H1 (cell line): ENCODE results near the gene LDLRAD3. TPM values are rescaled to one million over a fixed set of nuclear protein-coding genes. Genes with fewer than 3 reads are reported as not detected.

Experiments
- CTCF ChIA-PET: fragments of 300-600 bp; sonication (Branson Sonifier 250); formaldehyde crosslinking; loops from one replicate; lab custom pipeline; 2021; ENCODE audit not compliant: partially characterized antibody; lab: Charles Lee
- POLR2A ChIA-PET: fragments of 300-600 bp; sonication (Branson Sonifier 250); formaldehyde crosslinking; loops from one replicate; lab custom pipeline; 2021; ENCODE audit warnings: inconsistent platforms; ENCODE audit not compliant: partially characterized antibody; lab: Charles Lee
- DNase-seq, 2 experiments: peaks; one replicate each; pipeline versions ENCODE4 v3.0.0 to v3.0.0-alpha.2; 2010 to 2022; ENCODE audit warnings: low spot score in 2 of 2, low read depth in 1 of 2, mixed read lengths in 1 of 2
- FAIRE-seq: peaks from 2 replicates; lab custom pipeline; 2011; peaks lifted over from hg19 to GRCh38; lab: Jason Lieb, UNC
- H2AFZ ChIP-seq: 2 replicates; pipeline ENCODE4 v1.8.1; 2012; ENCODE audit warnings: low read length, inconsistent platforms
- H2AK5ac ChIP-seq: 2 replicates; pipeline ENCODE4 v1.6.1; 2013; ENCODE audit warnings: low read depth, low read length
- H2BK120ac ChIP-seq: replicated peaks from 2 replicates; pipeline ENCODE3; 2013; ENCODE audit warnings: low read depth, low read length, inconsistent platforms
- H2BK12ac ChIP-seq: 2 replicates; pipeline ENCODE4 v1.6.1; 2013; ENCODE audit warnings: low read depth, low read length
- H2BK15ac ChIP-seq: 2 replicates; pipeline ENCODE4 v1.6.1; 2013; ENCODE audit warnings: low read length
- H2BK20ac ChIP-seq: 2 replicates; pipeline ENCODE4 v1.6.1; 2013; ENCODE audit warnings: low read length
- H2BK5ac ChIP-seq: 2 replicates; pipeline ENCODE4 v1.6.1; 2013; ENCODE audit warnings: low read depth, low read length
- H3K14ac ChIP-seq: 2 replicates; pipeline ENCODE4 v1.6.1; 2013; ENCODE audit warnings: inconsistent platforms; ENCODE audit not compliant: insufficient read length
- H3K18ac ChIP-seq: 2 replicates; pipeline ENCODE4 v1.6.1; 2013; ENCODE audit warnings: low read length; ENCODE audit errors: extremely low read depth
- H3K23ac ChIP-seq: 2 replicates; pipeline ENCODE4 v1.6.1; 2013; ENCODE audit warnings: inconsistent platforms; ENCODE audit not compliant: insufficient read length
- H3K23me2 ChIP-seq: 2 replicates; pipeline ENCODE4 v1.6.1; 2013; ENCODE audit warnings: low read depth, low read length
- H3K27ac ChIP-seq: 2 replicates; pipeline ENCODE4 v1.6.1; 2011; ENCODE audit warnings: low read depth, low read length, inconsistent platforms
- H3K27me3 ChIP-seq, 4 experiments: replicated peaks in 1 of 4; 1 replicate in 1 of 4; 2 replicates in 3 of 4; pipeline versions ENCODE4 v1.6.1 to v1.8.1; 2011 to 2013; ENCODE audit warnings: low read length in 3 of 4, mild to moderate bottlenecking in 3 of 4, inconsistent platforms in 2 of 4, mixed read lengths in 2 of 4, moderate library complexity in 1 of 4; ENCODE audit not compliant: control insufficient read depth in 3 of 4, insufficient read depth in 3 of 4; ENCODE audit errors: extremely low read depth in 1 of 4
- H3K36me3 ChIP-seq, 4 experiments: 2 replicates each; pipeline versions ENCODE4 v1.6.1 to v1.8.1; 2011 to 2013; ENCODE audit warnings: mild to moderate bottlenecking in 4 of 4, low read length in 3 of 4, moderate library complexity in 2 of 4, control low read depth in 1 of 4, inconsistent platforms in 1 of 4; ENCODE audit not compliant: insufficient read depth in 4 of 4, control insufficient read depth in 2 of 4
- H3K4ac ChIP-seq: replicated peaks from 2 replicates; pipeline ENCODE3; 2013; ENCODE audit warnings: low read length, low read depth, mixed read lengths, inconsistent platforms; ENCODE audit not compliant: insufficient read length
- H3K4me1 ChIP-seq, 4 experiments: replicated peaks in 1 of 4; 1 replicate in 1 of 4; 2 replicates in 3 of 4; pipeline versions ENCODE4 v1.6.1 to v1.8.1; 2011 to 2013; ENCODE audit warnings: low read length in 3 of 4, inconsistent platforms in 2 of 4, mixed read lengths in 1 of 4; ENCODE audit not compliant: insufficient read depth in 4 of 4, control insufficient read depth in 3 of 4
- H3K4me2 ChIP-seq, 2 experiments: 2 replicates each; pipeline versions ENCODE4 v1.6.1 to v1.8.1; 2011 to 2013; ENCODE audit warnings: low read depth in 2 of 2, low read length in 2 of 2, control low read depth in 1 of 2, inconsistent platforms in 1 of 2, mild to moderate bottlenecking in 1 of 2; ENCODE audit not compliant: insufficient read depth in 1 of 2
- H3K4me3 ChIP-seq, 4 experiments: fragments of 200-600, 300-600 bp in 1 of 4; sonication (generic), shearing (Covaris generic), sonication (Bioruptor Twin) in 1 of 4; 2 replicates each; pipeline versions ENCODE4 v1.5.1 to v1.8.1; 2011 to 2016; ENCODE audit warnings: low read length in 4 of 4, low read depth in 3 of 4, control low read depth in 2 of 4, inconsistent platforms in 2 of 4, mild to moderate bottlenecking in 2 of 4, mixed read lengths in 1 of 4, moderate library complexity in 1 of 4; ENCODE audit not compliant: insufficient read depth in 2 of 4; ENCODE audit errors: extremely low read depth in 1 of 4
- H3K56ac ChIP-seq: replicated peaks from 2 replicates; pipeline ENCODE3; 2013; ENCODE audit warnings: low read depth, mild to moderate bottlenecking, mixed read lengths, low read length, inconsistent platforms; ENCODE audit not compliant: insufficient read length
- H3K79me1 ChIP-seq: 2 replicates; pipeline ENCODE4 v1.6.1; 2013; ENCODE audit warnings: low read depth, low read length, control low read depth
- H3K79me2 ChIP-seq, 2 experiments: 2 replicates each; pipeline versions ENCODE4 v1.6.1 to v1.8.1; 2012 to 2013; ENCODE audit warnings: low read length in 2 of 2, mild to moderate bottlenecking in 2 of 2, inconsistent platforms in 1 of 2; ENCODE audit not compliant: insufficient read depth in 2 of 2, control insufficient read depth in 1 of 2
- H3K9ac ChIP-seq, 4 experiments: replicated peaks in 1 of 4; 1 replicate in 1 of 4; 2 replicates in 3 of 4; pipeline versions ENCODE4 v1.6.1 to v1.8.1; 2011 to 2013; ENCODE audit warnings: low read depth in 3 of 4, low read length in 3 of 4, control low read depth in 2 of 4, mild to moderate bottlenecking in 2 of 4, moderate library complexity in 2 of 4, inconsistent platforms in 1 of 4; ENCODE audit errors: extremely low read depth in 1 of 4
- H3K9me3 ChIP-seq, 2 experiments: 2 replicates each; pipeline versions ENCODE4 v1.6.1 to v1.8.1; 2012 to 2013; ENCODE audit warnings: mild to moderate bottlenecking in 2 of 2, moderate library complexity in 2 of 2, control low read depth in 1 of 2, inconsistent platforms in 1 of 2, low read depth in 1 of 2, low read length in 1 of 2, mixed read lengths in 1 of 2; ENCODE audit not compliant: insufficient read depth in 2 of 2
- H4K20me1 ChIP-seq, 2 experiments: replicated peaks in 1 of 2; 2 replicates each; pipeline versions ENCODE3 to v1.8.1; 2011 to 2013; ENCODE audit warnings: inconsistent platforms in 2 of 2, low read length in 2 of 2, mild to moderate bottlenecking in 1 of 2; ENCODE audit not compliant: insufficient read depth in 2 of 2, control insufficient read depth in 1 of 2
- H4K5ac ChIP-seq: 2 replicates; pipeline ENCODE4 v1.6.1; 2013; ENCODE audit warnings: low read length, low read depth, mixed read lengths, inconsistent platforms; ENCODE audit not compliant: insufficient read length
- H4K8ac ChIP-seq: 2 replicates; pipeline ENCODE4 v1.8.0; 2013; ENCODE audit warnings: mild to moderate bottlenecking, moderate library complexity, low read length, inconsistent platforms; ENCODE audit not compliant: insufficient read depth; ENCODE audit errors: extremely low read depth
- H4K91ac ChIP-seq: replicated peaks from 2 replicates; pipeline ENCODE3; 2013; ENCODE audit warnings: low read length, mixed read lengths, inconsistent platforms; ENCODE audit not compliant: insufficient read length
- EP300 ChIP-seq, 2 experiments: IDR thresholded peaks; 1 replicate in 1 of 2; 2 replicates in 1 of 2; pipeline ENCODE4 v1.6.1; 2011 to 2012; ENCODE audit warnings: low read depth in 2 of 2, low read length in 2 of 2, mild to moderate bottlenecking in 2 of 2, borderline replicate concordance in 1 of 2, inconsistent platforms in 1 of 2, moderate library complexity in 1 of 2
- SIRT6 ChIP-seq: IDR thresholded peaks from one replicate; pipeline ENCODE4 v1.7.1; 2012; ENCODE audit warnings: low read length, inconsistent platforms
- WGBS, 2 experiments: shearing (Covaris generic) in 1 of 2; methylation state at CpG; one replicate each; pipeline versions ENCODE4 v1.1.6 to v1.1.7; 2013 to 2015; ENCODE audit warnings: low lambda C conversion rate in 2 of 2, mixed read lengths in 2 of 2, inconsistent platforms in 1 of 2, low coverage in 1 of 2, missing lambda C conversion rate in 1 of 2; ENCODE audit not compliant: insufficient replicate concordance in 2 of 2, insufficient coverage in 1 of 2, insufficient read length in 1 of 2; ENCODE audit errors: extremely low coverage in 1 of 2, missing lambda C conversion rate in 1 of 2; 5-methylcytosine and 5-hydroxymethylcytosine counted together
- polyA plus RNA-seq, 7 experiments: library from polyadenylated mRNA; depleted of rRNA in 3 of 7; stranded (reverse) in 5 of 7; unstranded in 2 of 7; fragments of >200 nt in 5 of 7; fragments of 200-250 nt in 2 of 7; gene quantifications; 1 replicate in 5 of 7; 2 replicates in 1 of 7; 4 replicates in 1 of 7; pipeline versions ENCODE4 v1.2.1 to v1.2.3, GENCODE V29; 2011 to 2013; ENCODE audit warnings: missing spikeins in 2 of 7, mixed read lengths in 2 of 7
- total RNA-seq: library from RNA; stranded (reverse); fragmentation: NEBNext Ultra II Directional; extraction: Animal tissue kit (Norgen Biotek cat#: 25700); gene quantifications from 2 replicates; pipeline ENCODE4 v1.2.1, GENCODE V29; 2021

The LDLRAD3 gene
- total and polyA plus RNA-seq, 2 of the 8 experiments (the other 6 are each of a cell fraction or from before 2014, with no cell fraction given): 18.6 to 22.8 TPM

GRCh38 chr11:36037031-36037430 lies 93.2 kb downstream of the LDLRAD3 start:
- ChIA-PET CTCF (interaction anchor here (0.6 to 2.6 kb wide), 6 partner anchors 11 to 475 kb away, joined by 3 to 9 read pairs (median 5); no protein-coding TSS in a partner anchor), POLR2A (no interaction called here)
- DNase-seq (no peak), FAIRE-seq (no peak)
- H2BK12ac ChIP-seq: no peak overlapping the region
- H3K4me3 ChIP-seq: no peak overlapping the region
- H2BK20ac ChIP-seq: no peak overlapping the region
- H4K8ac ChIP-seq: no peak overlapping the region
- no peak overlapping the region for H2BK5ac ChIP-seq
- H2BK120ac ChIP-seq: no peak overlapping the region
- H4K20me1 ChIP-seq: no peaks in the 10 kb centered on the region
- no peak overlapping the region for H3K9ac ChIP-seq
- TF ChIP-seq EP300 (IDR thresholded peaks at IDR 0.05; ENCODE audit: borderline replicate concordance in 1 of 2, low read depth in 2 of 2, low read length in 2 of 2) (no peak), SIRT6 (no peak)
- no peaks in the 10 kb centered on the region for H3K23me2 ChIP-seq
- H3K36me3 ChIP-seq: peaks cover 0 to 9% (median 0%) of the 10 kb centered on the region in 4 experiments; a peak in 3 of 8 replicates
- peaks cover 10% of the 10 kb centered on the region for H3K79me1 ChIP-seq
- no peak overlapping the region for H3K4ac ChIP-seq
- H3K27ac ChIP-seq: no peak overlapping the region
- H3K4me2 ChIP-seq: no peak overlapping the region
- H3K23ac ChIP-seq: no peak overlapping the region
- no peak overlapping the region for H4K91ac ChIP-seq
- 90% methylated on average over 7 of the region's 7 CpGs; no CpG with 5 or more reads in 1 of the 2 experiments for WGBS, 2 experiments
- peaks cover 0 to 26% of the 10 kb centered on the region in 2 experiments; a peak in 2 of 4 replicates for H3K79me2 ChIP-seq
- no peak overlapping the region for H3K56ac ChIP-seq
- no peak overlapping the region for H4K5ac ChIP-seq
- H3K18ac ChIP-seq: no peak overlapping the region
- no peak overlapping the region for H2AFZ ChIP-seq
- H2AK5ac ChIP-seq: no peak overlapping the region
- peaks cover 5 to 14% (median 11%) of the 10 kb centered on the region in 4 experiments for H3K4me1 ChIP-seq
- no peaks in the 10 kb centered on the region for H3K9me3 ChIP-seq
- H2BK15ac ChIP-seq: no peak overlapping the region
- no peak overlapping the region for H3K14ac ChIP-seq
- H3K27me3 ChIP-seq: no peaks in the 10 kb centered on the region
